ENCODE measurements around the gene METTL24. TPM values are rescaled to one million over a fixed set of nuclear protein-coding genes. Genes with fewer than 3 reads are reported as not detected.

The METTL24 gene
- total and polyA plus RNA-seq, 10 of the 15 experiments (the other 5 are each of a cell fraction or from before 2014, with no cell fraction given) = 0.20 TPM; not detected in 9

GRCh38 chr6:110319381-110319780 is 38.8 kb downstream of the METTL24 start:
- no peak for ATAC-seq
- TF ChIP-seq POLR2AphosphoS2 (IDR thresholded peaks at IDR 0.05; ENCODE audit: low read depth, low read length) = no peak
- no peak for TF ChIP-seq YY1 (IDR thresholded peaks at IDR 0.05; ENCODE audit: low read depth, low read length)
- no peak for TF ChIP-seq EED (IDR thresholded peaks at IDR 0.05; ENCODE audit: low read depth)
- no peak for TF ChIP-seq SMC3 (IDR thresholded peaks at IDR 0.05; ENCODE audit: borderline replicate concordance, low read length)
- TF ChIP-seq BCLAF1 (IDR thresholded peaks at IDR 0.05) = no peak
- no peak for TF ChIP-seq TARDBP (IDR thresholded peaks at IDR 0.05; ENCODE audit: borderline replicate concordance)
- TF ChIP-seq POU2F2 (IDR thresholded peaks at IDR 0.05; ENCODE audit: borderline replicate concordance, low read depth, low read length) = no peak
- TF ChIP-seq HCFC1 (IDR thresholded peaks at IDR 0.05; ENCODE audit: low read length) = no peak
- no peak for TF ChIP-seq CREM (IDR thresholded peaks at IDR 0.05; ENCODE audit: low read depth)
- no peak for TF ChIP-seq MLLT1 (IDR thresholded peaks at IDR 0.05)
- no peak for TF ChIP-seq BMI1 (IDR thresholded peaks at IDR 0.05; ENCODE audit: borderline replicate concordance)
- TF ChIP-seq WRNIP1 (IDR thresholded peaks at IDR 0.05; ENCODE audit: borderline replicate concordance, low read depth, low read length) = no peak
- TF ChIP-seq E2F8 (IDR thresholded peaks at IDR 0.05; ENCODE audit: low read depth, partially characterized antibody) = no peak
- TF ChIP-seq SPI1 (IDR thresholded peaks at IDR 0.05; ENCODE audit: borderline replicate concordance, insufficient read depth, low read depth, low read length) = no peak
- TF ChIP-seq NFYB (IDR thresholded peaks at IDR 0.05; ENCODE audit: insufficient read depth, low read depth, low read length) = no peak
- TF ChIP-seq BHLHE40 (IDR thresholded peaks at IDR 0.05; ENCODE audit: borderline replicate concordance in 1 of 2, low read depth in 2 of 2, low read length in 1 of 2) = no peak
- Histone ChIP-seq H3K36me3 (ENCODE audit: control insufficient read depth in 2 of 2, insufficient read depth in 2 of 2, low read length in 1 of 2) (no peaks in the 10 kb centered on the region), H3K4me3 (no peak overlapping the region), H3K4me1 (ENCODE audit: control insufficient read depth, insufficient read depth, low read length) (no peaks in the 10 kb centered on the region), H3K4me2 (ENCODE audit: control insufficient read depth, insufficient read depth) (no peak overlapping the region), H3K79me2 (ENCODE audit: control insufficient read depth, insufficient read depth, low read length) (no peaks in the 10 kb centered on the region), H4K20me1 (ENCODE audit: control insufficient read depth, insufficient read depth) (no peaks in the 10 kb centered on the region), H3K9me3 (replicated peaks; ENCODE audit: control insufficient read depth, insufficient read depth, low read length) (no peaks in the 10 kb centered on the region), H3K9ac (ENCODE audit: control insufficient read depth, insufficient read depth, low read length) (no peak overlapping the region), H2AFZ (ENCODE audit: control insufficient read depth, low read depth, low read length) (no peak overlapping the region), H3K27ac (ENCODE audit: control insufficient read depth, insufficient read depth) (no peak overlapping the region), H3K27me3 (replicated peaks in 1 of 2; ENCODE audit: control insufficient read depth in 2 of 2, insufficient read depth in 2 of 2, low read length in 1 of 2) (no peaks in the 10 kb centered on the region)
- SMC1A ChIA-PET (ENCODE audit: uncharacterized antibody, unreplicated experiment) = interaction anchor here (0.5 kb wide), 1 partner anchor 297 kb away, joined by 3 read pairs; no protein-coding TSS in a partner anchor
- no peak for DNase-seq (ENCODE audit: low read depth, low spot score)
- in situ Hi-C loops (cut with MboI) = no loop called here
- RAD21 ChIA-PET (ENCODE audit: unreplicated experiment) = no interaction called here
- FAIRE-seq = no peak
- POLR2A ChIA-PET = no interaction called here
- no TSS peak for BruUV-seq (replicated peaks)
- 43% methylated on average over 3 of the region's 3 CpGs for WGBS (ENCODE audit: insufficient coverage, insufficient replicate concordance, low lambda C conversion rate, missing lambda C conversion rate)
- CTCF ChIA-PET = interaction anchor here (1.2 kb wide), 1 partner anchor 24 kb away, joined by 3 read pairs; no protein-coding TSS in a partner anchor
- intact Hi-C loops (cut with micrococcal nuclease; ENCODE audit: unreplicated experiment) = no loop called here

All from GM12878 (cell line).